ENCODE results near the gene KAT6B.

KAT6B gene

GRCh38 chr10:74822101-74822500 is 4.3 kb upstream of the KAT6B start:
- FAIRE-seq (no peak), DNase-seq (ENCODE audit: insufficient read length, low spot score) (no peak)
- TF ChIP-seq POLR2A (IDR thresholded peaks at IDR 0.05; ENCODE audit: low read depth, low read length) (no peak), SPI1 (IDR thresholded peaks at IDR 0.05; ENCODE audit: low read depth, low read length) (no peak), PAX5 (IDR thresholded peaks at IDR 0.05; ENCODE audit: insufficient read depth, low read length, severe bottlenecking) (no peak)

- no peak for FAIRE-seq
- DNase-seq (ENCODE audit: insufficient read length, low spot score), result no peak
- TF ChIP-seq POU2F2 (IDR thresholded peaks at IDR 0.05; ENCODE audit: low read depth, low read length) (no peak), PAX5 (IDR thresholded peaks at IDR 0.05; ENCODE audit: insufficient read depth, low read length, severe bottlenecking) (no peak)
These were observed 3.8 kb upstream of the KAT6B start for GRCh38 chr10:74822521-74823089.

- no peak for FAIRE-seq
- TF ChIP-seq PAX5 (IDR thresholded peaks at IDR 0.05; ENCODE audit: insufficient read depth, low read length, severe bottlenecking) (no peak), POU2F2 (IDR thresholded peaks at IDR 0.05; ENCODE audit: low read depth, low read length) (no peak), POLR2A (IDR thresholded peaks at IDR 0.05; ENCODE audit: low read depth, low read length) (no peak), SPI1 (IDR thresholded peaks at IDR 0.05; ENCODE audit: low read depth, low read length) (no peak), TAF1 (IDR thresholded peaks at IDR 0.05; ENCODE audit: low read depth, low read length) (no peak), POLR2AphosphoS5 (IDR thresholded peaks at IDR 0.05; ENCODE audit: low read depth, low read length) (no peak)
- no peak for DNase-seq (ENCODE audit: insufficient read length, low spot score)
These were observed 2.6 kb upstream of the KAT6B start for GRCh38 chr10:74823791-74824183.

GRCh38 chr10:74824184-74824899 is 2.1 kb upstream of the KAT6B start:
- FAIRE-seq, result peak; percentile 52
- no peak for DNase-seq (ENCODE audit: insufficient read length, low spot score)

GRCh38 chr10:74824900-74825370 is 1.5 kb upstream of the KAT6B start:
- DNase-seq (ENCODE audit: insufficient read length, low spot score), result peak; percentile 51
- TF ChIP-seq POU2F2 (IDR thresholded peaks at IDR 0.05; ENCODE audit: low read depth, low read length) (no peak), POLR2A (IDR thresholded peaks at IDR 0.05; ENCODE audit: low read depth, low read length) (no peak), TAF1 (IDR thresholded peaks at IDR 0.05; ENCODE audit: low read depth, low read length) (no peak), POLR2AphosphoS5 (IDR thresholded peaks at IDR 0.05; ENCODE audit: low read depth, low read length) (no peak), PAX5 (IDR thresholded peaks at IDR 0.05; ENCODE audit: insufficient read depth, low read length, severe bottlenecking) (no peak), SPI1 (IDR thresholded peaks at IDR 0.05; ENCODE audit: low read depth, low read length) (no peak)
- peak; percentile 31 for FAIRE-seq

More at GRCh38 chr10:74824184-74824899, 2.1 kb upstream of the KAT6B start:
- no peak for TF ChIP-seq POU2F2 (IDR thresholded peaks at IDR 0.05; ENCODE audit: low read depth, low read length)
- TF ChIP-seq TAF1 (IDR thresholded peaks at IDR 0.05; ENCODE audit: low read depth, low read length), result peak; percentile 38; the same call in 1 of the 2 replicates

GRCh38 chr10:74825371-74826141 is 844 bp upstream of the KAT6B start:
- FAIRE-seq (no peak), DNase-seq (ENCODE audit: insufficient read length, low spot score) (no peak)
- TF ChIP-seq POU2F2 (IDR thresholded peaks at IDR 0.05; ENCODE audit: low read depth, low read length), result no peak
- TF ChIP-seq POLR2A (IDR thresholded peaks at IDR 0.05; ENCODE audit: low read depth, low read length), result 0 out of 2 replicates have a peak, but pooled peaks have one; percentile 18
- peak; percentile 65 for TF ChIP-seq PAX5 (IDR thresholded peaks at IDR 0.05; ENCODE audit: insufficient read depth, low read length, severe bottlenecking)
- 0 out of 2 replicates have a peak, but pooled peaks have one; percentile 32 for TF ChIP-seq TAF1 (IDR thresholded peaks at IDR 0.05; ENCODE audit: low read depth, low read length)

- DNase-seq (ENCODE audit: insufficient read length, low spot score) (no peak), FAIRE-seq (peak; percentile 67)
- no peak for TF ChIP-seq TAF1 (IDR thresholded peaks at IDR 0.05; ENCODE audit: low read depth, low read length)
These were observed 643 bp downstream of the KAT6B start for GRCh38 chr10:74827045-74827441.

GRCh38 chr10:74827694-74828093 is 1.3 kb downstream of the KAT6B start:
- no peak for FAIRE-seq
- no peak for DNase-seq (ENCODE audit: insufficient read length, low spot score)
- TF ChIP-seq PAX5 (IDR thresholded peaks at IDR 0.05; ENCODE audit: insufficient read depth, low read length, severe bottlenecking) (no peak), POLR2A (IDR thresholded peaks at IDR 0.05; ENCODE audit: low read depth, low read length) (no peak), SPI1 (IDR thresholded peaks at IDR 0.05; ENCODE audit: low read depth, low read length) (no peak), TAF1 (IDR thresholded peaks at IDR 0.05; ENCODE audit: low read depth, low read length) (no peak), POU2F2 (IDR thresholded peaks at IDR 0.05; ENCODE audit: low read depth, low read length) (no peak), POLR2AphosphoS5 (IDR thresholded peaks at IDR 0.05; ENCODE audit: low read depth, low read length) (no peak)

- no peak for DNase-seq (ENCODE audit: insufficient read length, low spot score)
- no peak for FAIRE-seq
- TF ChIP-seq POU2F2 (IDR thresholded peaks at IDR 0.05; ENCODE audit: low read depth, low read length) (no peak), POLR2A (IDR thresholded peaks at IDR 0.05; ENCODE audit: low read depth, low read length) (no peak), SPI1 (IDR thresholded peaks at IDR 0.05; ENCODE audit: low read depth, low read length) (no peak), TAF1 (IDR thresholded peaks at IDR 0.05; ENCODE audit: low read depth, low read length) (no peak), POLR2AphosphoS5 (IDR thresholded peaks at IDR 0.05; ENCODE audit: low read depth, low read length) (no peak), PAX5 (IDR thresholded peaks at IDR 0.05; ENCODE audit: insufficient read depth, low read length, severe bottlenecking) (no peak)
These were observed 2.5 kb downstream of the KAT6B start for GRCh38 chr10:74828946-74829345.

All from GM12891 (cell line).